ENCODE results near the gene HMGA1.
A peak's percentile ranks its signal among the peaks of the same experiment; 100 is the strongest.
"Not testable (repeated sequence)": the region's sequence is repeated elsewhere in the genome, so short reads cannot be mapped to it uniquely, and the experiment has no call there.

The HMGA1 gene

DNA sequence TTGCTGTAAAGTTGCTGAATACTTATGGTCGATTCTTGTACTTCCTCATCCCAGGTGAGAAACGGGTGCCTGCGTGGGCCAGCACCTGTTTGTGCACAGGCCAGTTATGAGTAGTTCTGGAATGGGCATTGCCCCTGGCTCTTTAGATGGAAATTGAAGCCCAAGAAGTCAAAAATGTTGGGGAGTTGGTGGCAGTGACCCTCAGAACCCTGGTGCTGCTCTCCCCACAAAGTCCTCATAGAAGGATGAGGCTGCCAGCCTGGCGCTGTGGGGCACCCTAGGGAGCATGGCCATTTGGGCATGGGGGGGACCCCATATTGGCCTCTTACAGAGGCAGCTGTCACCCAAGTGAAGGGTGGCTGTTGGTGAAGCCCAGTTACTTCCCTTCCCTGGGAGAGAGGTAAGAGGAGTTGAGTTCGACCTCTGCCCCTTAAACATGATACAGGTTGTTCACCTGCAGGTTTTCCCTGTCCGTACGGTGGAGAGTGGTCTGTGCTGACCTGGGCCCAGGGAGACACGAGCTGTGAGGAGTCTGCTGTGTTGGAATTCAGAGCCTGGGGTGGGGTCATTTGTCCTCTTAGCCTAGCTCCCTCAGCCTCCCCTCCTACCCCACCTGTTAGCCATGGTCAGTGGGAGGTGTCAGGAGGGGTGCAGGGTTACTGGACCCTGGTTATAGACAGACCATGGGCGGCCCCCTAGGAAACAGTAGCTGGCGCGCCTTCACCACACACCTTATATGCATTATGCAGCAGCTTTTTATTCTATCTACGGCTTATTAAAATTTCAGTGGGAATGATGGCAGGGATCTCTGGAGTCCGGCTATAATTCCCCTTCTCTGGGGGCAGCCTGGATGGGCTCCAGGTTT is 4.9 kb downstream of the HMGA1 start:
- DNase-seq, result no peak

DNA sequence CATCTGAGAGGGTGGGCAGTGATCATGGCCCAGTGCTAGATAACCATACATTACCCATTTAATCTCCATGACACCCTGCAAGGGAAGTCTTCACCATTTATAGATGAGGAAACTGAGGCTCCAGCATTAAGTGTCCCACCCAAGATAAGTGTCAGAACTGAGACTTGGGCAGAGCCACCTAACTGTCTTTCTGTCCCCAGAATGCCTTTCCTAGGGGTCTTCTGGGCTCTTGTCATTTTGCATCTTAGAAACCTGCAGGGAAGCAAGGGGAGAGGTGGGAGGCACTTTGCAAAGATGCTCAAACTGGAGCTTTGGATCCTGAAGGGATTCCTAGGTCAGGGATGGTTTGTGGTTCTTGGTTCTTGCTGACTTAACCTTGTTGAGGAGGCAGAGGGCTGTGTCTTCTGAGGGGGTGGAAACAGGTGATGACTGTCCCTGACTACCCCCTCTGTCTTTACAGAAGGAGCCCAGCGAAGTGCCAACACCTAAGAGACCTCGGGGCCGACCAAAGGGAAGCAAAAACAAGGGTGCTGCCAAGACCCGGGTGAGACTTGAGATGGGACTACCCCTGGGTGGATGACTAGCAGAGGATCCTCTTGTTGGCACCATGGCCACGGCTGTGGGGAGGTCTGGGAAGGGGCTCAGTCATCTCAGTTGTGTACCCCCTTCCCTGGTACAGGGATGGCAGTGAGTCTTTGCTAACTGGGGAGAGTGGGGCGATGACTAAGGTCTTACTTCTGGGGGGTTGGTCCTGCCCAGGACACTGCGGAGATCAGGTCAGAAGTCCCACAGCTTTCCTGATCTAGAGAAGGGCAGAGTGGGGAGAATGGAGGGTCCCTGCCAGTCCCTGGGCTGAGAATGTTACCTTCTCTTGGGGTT is 5.8 kb downstream of the HMGA1 start:
- no peak for DNase-seq

DNA sequence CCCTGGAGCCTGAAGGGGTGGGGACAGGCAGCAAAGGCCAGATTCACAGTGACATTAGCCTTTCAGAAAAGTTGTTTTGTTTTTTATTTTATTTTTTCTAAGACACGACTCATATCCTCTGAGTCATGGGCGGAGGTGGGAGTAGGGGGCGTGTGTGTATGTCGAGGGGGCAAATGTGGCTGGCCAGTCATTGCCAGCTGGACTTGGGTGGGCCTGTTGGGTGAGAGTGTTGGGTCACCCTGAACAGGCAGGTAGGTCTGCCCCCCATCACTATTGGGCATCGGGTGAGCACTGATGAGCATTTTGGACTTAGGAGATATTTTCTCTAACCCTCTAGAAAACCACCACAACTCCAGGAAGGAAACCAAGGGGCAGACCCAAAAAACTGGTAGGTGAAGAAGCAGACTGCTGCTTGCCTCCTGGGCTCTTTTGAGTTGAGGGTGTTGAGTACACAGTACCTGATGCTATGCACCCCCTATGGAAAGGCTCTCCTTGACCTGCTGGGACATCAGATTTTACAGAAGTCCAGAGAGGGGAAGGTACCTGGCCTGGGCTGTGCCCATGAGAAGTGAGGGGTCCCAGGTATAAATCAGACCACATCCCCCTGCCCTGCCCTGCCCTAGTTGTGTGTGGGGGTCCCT is 6.6 kb downstream of the HMGA1 start:
- no peak for DNase-seq

DNA sequence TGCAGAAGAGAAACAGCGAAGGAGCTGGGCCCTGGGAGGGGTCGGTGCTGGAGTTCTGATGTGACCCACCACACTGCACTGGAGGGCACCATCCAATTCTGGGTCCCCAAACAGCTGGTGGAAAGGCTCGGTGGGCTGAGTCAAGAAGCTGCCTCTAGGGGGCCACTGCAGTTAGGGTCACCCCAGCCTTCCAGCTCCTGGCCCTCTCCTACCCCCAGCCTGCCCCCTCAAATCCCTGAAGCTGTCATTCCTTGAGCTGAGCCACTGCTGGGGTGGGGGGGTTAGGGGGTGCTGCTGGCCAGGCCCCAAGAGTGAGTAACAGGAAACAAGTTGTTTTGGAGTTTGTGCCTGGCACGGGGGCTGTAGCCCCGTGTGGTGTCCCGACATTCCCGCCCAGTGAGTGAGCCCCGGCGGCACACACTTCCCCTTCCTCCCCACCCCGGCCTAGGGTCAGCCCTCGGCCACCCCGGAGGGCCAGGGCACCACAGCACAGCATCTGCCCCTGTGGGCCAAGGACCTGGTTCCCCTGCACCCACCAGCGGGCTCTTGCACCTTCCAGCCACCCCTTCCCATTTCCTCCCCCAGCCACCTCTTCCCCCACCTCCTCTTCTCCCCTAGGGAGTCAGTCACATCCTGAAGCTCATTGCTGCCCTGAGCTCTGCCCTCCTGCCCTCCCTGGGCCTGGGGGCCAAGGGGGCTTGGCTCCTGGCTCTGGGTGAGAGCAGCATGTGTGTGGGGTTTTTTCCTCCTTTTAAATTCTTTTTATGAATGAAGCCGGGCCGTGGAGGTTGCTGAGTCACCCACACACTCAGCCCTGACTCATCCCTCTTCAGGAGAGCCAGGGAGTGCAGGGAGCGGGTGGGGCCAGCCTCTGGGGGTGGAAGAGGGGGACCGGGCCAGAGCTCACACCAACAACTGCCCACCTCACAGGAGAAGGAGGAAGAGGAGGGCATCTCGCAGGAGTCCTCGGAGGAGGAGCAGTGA is 7.5 kb downstream of the HMGA1 start:
- DNase-seq, result no peak

DNA sequence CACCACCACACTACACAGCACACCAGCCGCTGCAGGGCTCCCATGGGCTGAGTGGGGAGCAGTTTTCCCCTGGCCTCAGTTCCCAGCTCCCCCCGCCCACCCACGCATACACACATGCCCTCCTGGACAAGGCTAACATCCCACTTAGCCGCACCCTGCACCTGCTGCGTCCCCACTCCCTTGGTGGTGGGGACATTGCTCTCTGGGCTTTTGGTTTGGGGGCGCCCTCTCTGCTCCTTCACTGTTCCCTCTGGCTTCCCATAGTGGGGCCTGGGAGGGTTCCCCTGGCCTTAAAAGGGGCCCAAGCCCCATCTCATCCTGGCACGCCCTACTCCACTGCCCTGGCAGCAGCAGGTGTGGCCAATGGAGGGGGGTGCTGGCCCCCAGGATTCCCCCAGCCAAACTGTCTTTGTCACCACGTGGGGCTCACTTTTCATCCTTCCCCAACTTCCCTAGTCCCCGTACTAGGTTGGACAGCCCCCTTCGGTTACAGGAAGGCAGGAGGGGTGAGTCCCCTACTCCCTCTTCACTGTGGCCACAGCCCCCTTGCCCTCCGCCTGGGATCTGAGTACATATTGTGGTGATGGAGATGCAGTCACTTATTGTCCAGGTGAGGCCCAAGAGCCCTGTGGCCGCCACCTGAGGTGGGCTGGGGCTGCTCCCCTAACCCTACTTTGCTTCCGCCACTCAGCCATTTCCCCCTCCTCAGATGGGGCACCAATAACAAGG is 8.5 kb downstream of the HMGA1 start:
- DNase-seq, result not testable (repeated sequence)

DNA sequence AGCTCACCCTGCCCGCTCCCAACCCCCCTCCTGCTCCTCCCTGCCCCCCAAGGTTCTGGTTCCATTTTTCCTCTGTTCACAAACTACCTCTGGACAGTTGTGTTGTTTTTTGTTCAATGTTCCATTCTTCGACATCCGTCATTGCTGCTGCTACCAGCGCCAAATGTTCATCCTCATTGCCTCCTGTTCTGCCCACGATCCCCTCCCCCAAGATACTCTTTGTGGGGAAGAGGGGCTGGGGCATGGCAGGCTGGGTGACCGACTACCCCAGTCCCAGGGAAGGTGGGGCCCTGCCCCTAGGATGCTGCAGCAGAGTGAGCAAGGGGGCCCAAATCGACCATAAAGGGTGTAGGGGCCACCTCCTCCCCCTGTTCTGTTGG is 9.1 kb downstream of the HMGA1 start:
- DNase-seq, result not testable (repeated sequence)

DNA sequence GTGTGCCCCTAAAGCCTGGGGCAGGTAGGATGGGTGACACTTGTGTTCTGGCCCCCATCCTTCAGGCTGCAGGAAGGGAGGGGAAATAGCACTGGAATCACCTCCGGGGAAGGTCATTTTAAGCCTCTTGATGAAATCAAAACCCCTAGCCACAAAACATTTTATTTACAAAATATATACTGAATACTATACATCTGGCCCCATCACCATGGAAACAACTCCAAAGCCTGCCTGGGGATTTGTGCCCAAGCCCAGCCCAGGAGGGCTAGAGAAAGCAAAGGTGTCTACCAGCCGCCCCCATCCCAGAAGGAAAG is 9.5 kb downstream of the HMGA1 start:
- no peak for DNase-seq

DNA sequence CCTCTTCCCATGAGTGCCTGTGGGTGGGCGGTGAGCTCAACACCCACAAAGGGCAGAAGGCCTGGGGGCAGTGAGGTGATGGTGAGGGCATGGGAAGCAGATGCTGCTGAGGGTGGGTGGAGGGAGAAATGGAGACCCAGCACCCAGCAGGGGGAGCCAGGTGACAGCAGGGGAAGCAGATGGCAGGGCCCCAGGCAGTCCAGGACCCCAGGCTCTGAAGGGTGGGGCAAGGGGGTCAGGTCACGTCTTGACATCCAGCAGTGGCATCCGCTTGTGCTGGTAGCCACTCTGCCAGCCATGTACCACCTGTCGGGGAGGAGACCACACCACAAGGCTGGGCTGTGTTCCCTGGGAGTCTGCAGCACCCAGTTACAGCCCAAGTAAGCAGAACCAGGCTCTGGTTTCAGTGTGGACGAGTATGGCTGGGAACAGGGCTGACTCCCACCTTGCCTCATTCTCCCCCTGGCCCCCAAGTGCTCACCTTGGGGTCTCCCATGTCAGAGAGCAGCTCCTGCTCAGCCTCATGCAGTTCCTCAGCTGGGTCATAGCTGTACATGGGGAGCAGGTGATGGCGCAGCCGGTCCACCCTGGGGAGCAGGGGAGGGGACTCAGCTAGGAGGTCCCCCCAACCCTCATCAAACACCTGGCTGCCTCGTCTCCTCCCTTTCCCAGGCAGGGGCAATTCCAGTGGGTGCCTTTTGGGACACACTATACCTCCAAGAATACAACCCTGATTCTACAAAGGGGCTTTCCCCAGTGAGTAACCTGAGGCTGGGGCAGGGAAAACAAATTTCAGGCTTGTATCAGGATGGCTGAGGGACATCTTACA is 10.1 kb downstream of the HMGA1 start:
- DNase-seq, result peak; percentile 61

DNA sequence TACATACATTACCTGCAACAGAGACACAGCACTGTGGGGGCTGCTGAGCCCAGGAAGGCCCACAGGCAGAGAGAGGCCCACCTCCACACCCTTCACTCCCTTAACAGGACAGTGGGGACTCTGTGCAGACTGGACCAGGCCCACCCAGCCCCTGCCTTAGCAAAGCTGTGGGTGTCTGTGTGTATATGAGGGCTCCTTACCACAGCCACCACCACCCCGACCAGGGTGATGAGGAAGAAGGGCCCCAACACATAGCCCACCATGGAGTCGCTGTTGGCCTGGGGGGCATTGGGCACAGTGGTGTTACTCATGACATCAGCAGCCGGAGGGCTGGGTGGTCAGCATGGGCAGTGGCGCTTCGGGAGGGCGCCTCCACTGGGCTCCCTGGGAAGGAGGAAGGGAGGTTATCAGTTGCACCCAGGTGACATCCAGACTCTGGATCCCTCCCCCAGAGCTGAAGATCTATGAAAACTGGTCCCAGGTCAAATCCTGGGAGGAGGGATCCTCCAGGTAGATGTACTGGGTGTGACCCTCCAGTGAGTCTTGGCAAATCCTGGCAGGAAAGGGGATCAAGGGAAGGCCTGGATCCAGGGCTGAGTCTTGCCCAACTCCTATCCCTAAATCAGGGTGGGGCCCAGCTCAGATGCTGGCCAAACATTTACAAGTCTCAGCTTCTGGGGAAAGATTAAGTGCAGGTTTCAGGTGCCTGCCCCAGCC is 11.0 kb downstream of the HMGA1 start:
- DNase-seq, result no peak

DNA sequence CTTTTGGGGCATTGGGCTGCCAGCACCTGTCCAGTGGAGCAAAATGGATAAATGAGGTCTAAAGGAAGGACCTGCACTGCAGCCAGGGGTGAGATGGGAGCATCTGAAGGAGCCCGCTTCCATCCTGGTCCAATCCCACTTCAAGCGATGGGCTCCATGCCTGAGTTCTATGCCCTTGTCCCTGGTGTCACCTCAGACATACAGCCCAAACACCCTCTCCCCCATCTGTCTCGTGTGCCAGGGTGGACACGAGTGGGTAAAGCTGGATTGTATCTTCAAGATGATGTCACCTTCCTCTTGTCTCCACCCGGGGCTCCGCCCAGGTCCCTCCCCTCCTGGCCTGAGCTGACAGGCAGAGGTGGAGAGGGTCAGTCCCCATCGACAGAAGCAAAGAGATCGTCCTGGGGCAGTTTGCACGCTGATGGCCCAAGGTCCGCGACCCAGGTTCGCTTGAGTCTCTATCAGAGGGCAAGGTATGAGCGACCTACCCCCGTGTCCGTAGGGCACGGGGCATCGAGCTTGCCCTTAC is 11.6 kb downstream of the HMGA1 start:
- peak; percentile 56 for DNase-seq

DNA sequence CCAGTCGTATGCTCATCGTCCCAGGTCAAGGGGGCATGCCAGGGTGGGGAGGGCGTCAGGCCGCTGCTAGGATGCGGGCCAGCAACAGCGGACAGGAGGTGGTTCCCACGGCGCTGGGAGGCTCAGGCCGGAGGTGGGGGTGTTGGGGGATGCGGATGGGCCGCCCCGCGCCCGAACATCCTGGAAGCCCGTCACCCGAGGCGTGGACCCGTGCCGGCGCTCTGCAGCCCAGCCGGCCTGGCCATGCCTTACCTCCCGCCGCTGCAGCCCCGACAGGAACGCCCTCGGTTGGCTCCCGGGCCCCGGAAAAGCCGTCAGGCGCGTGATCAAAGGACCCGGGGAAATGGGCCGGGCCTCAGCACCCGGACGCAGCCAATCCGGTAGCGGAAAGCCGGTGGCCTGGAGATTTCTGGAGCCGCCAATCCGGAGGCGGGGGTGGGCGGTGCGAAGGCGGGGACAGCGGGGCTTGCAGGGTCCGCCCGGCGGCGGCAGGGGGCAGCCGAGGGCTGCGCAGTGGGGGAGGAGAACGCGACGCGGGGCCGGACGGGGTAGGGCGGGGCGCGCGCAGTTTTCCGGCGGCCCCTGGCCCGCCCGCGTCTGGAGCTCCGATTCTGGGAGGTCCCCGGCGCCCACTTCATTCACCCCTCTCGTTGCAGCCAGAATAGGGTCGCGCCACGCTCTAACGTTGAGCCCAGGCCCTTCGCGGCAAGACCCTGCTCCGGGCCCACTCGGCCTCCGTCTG is 12.2 kb downstream of the HMGA1 start, which contains the start of gene SMIM29:
Gene SMIM29 (minus strand): TSS at position 280 of the 742 bp plus-strand sequence. CDS start 1,215 bp downstream, outside the sequence.
- peak; percentile 98 for DNase-seq

DNA sequence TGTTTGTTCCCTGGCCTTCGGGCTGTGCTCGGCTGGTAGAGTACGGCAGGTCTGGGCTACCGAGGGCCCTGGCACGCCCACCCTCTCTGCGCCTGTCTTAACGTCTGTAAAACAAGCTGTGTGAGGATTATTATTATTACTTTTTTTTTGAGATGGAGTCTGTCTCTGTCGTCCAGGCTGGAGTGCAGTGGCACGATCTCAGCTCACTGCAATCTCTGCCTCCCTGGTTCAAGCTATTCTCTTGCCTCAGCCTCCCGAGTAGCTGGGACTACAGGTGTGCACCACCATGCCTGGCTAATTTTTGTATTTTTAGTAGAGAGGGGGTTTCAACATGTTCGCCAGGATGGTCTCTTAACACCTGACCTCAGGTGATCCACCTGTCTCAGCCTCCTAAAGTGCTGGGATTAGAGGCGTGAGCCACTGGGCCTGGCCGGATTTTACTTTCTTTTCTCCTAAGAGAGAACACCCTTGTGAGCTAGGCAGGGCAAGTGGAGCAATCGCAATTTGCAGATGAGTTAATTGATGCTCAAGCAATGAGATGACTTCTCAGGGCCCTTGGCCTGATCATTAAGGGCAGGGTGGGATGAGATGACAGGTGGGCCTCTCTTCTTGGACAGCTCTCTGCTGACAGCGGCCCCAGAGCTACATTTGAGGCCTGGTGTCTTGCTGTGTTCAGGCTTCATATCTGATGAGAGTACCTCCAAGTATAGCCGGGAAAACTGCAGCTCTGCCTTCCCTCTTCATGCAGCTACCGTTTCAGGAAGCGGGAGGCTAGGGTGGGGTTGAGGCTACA is 13.0 kb downstream of the HMGA1 start:
- no peak for DNase-seq

DNA sequence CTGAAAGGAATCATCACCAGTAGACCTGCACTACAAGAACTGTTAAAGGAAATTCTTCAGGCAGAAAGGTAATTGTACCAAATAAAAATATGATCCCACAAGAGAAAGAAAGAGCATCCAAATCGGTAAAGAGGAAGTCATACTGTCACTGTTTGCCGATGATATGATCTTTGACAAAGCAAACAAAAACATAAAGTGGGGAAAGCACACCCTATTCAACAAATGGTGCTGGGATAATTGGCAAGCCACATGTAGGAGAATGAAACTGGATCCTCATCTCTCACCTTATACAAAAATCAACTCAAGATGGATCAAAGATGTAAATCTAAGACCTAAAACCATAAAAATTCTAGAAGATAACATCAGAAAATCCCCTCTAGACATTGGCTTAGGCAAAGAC is 15.7 kb downstream of the HMGA1 start:
- not testable (repeated sequence) for DNase-seq

DNA sequence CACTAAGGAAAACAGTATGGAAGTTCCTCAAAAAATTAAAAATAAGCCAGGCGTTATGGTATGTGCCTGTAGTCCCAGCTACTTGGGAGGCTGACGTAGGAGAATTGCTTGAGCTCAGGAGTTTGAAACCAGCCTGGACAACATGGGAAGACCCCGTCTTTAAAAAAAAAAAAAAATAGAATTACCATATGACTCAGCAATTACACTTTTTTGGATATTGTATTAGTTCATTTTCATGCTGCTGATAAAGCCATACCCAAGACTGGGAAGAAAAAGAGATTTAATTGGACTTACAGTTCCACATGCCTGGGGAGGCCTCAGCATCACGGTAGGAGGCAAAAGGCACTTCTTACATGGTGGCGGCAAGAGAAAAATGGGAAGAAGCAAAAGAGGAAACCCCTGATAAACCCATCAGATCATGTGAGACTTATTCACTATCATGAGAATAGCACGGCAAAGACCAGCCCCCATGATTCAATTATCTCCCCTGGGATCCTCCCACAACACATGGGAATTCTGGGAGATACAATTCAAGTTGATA is 22.9 kb downstream of the HMGA1 start:
- no peak for DNase-seq

DNA sequence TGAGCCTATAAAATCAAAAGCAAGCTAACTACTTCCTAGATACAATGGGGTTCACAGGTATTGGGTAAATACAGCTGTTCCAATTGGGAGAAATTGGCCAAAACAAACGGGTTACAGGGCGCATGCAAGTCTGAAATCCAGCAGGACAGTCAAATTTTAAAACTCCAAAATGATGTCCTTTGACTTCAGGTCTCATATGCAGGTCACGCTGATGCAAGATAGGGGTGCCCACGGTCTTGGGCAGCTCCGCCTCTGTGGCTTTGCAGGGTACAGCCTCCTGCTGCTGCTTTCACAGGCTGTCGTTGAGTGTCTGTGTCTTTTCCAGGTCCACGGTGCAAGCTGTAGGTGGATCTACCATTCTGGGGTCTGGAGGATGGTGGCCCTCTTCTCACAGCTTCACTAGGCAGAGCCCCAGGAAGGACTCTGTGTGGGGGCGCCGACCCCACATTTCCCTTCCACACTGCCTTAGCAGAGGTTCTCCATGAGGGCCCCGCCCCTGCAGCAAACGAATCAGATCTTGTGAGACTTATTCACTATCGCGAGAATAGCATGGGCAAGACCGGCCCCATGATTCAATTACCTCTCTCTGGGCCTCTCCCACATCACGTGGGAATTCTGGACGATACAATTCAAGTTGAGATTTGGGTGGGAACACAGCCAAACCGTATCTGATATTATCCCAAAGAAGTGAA is 24.0 kb downstream of the HMGA1 start:
- DNase-seq, result no peak

DNA sequence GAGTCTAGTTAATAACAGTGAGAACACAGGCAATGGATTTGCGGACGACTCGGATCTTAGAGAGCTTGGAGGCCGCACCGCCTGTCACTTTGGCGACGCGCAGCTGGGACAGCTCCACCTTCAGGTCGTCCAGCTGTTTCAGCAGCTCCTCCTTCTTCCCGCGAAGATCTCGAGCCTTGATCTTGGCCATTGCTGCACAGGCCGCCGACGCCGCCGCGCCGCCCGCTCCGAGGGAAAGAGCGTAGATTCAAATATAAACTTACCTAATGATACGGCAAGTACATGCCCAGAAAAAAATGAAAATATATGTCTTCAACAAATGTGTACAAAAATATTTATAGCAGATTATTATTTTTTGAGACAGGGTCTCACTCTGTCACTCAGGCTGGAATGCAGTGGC is 26.8 kb downstream of the HMGA1 start:
- not testable (repeated sequence) for DNase-seq

DNA sequence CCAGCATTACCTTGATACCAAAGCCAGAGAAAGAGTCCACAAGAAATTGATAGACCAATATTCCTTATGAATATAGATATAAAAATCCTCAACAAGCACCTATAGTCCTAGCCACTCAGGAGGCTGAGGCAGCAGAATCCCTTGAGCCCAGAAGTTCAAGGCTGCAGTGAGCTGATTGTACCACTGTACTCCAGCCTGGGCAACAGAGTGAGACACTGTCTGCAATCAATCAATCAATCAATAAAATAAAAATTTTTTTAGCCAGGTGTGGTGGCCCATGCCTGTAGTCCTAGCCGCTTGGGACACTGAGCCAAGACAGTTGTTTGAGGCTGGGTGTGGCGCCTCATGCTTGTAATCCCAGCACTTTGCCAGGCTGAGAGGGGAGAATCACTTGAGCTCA is 31.1 kb downstream of the HMGA1 start:
- DNase-seq, result no peak

Measured in CD4-positive, alpha-beta T cell treated with Interleukin-10 for 1 hour (primary cell).